Mesendoderm (in vitro differentiated cells): ENCODE data around the gene PRR14L.

Source experiments
- DNase-seq: peaks from one replicate; pipeline ENCODE4 v3.0.0; 2013
- H2AK5ac ChIP-seq: 2 replicates; pipeline ENCODE4 v1.6.1; 2013; ENCODE audit warnings: low read length, inconsistent platforms
- H2BK120ac ChIP-seq: 2 replicates; pipeline ENCODE4 v1.6.1; 2013; ENCODE audit warnings: low read depth, mild to moderate bottlenecking, low read length, moderate library complexity, mixed read lengths
- H2BK15ac ChIP-seq: replicated peaks from 2 replicates; pipeline ENCODE4 v1.6.1; 2013; ENCODE audit warnings: low read depth, mild to moderate bottlenecking, moderate library complexity
- H2BK5ac ChIP-seq: 2 replicates; pipeline ENCODE4 v1.6.1; 2013; ENCODE audit warnings: low read length, inconsistent platforms
- H3K18ac ChIP-seq: 2 replicates; pipeline ENCODE4 v1.6.1; 2013; ENCODE audit warnings: mild to moderate bottlenecking, low read length, mixed read lengths
- H3K23ac ChIP-seq: one replicate; pipeline ENCODE4 v1.6.1; 2013; ENCODE audit warnings: low read length
- H3K27ac ChIP-seq: 2 replicates; pipeline ENCODE4 v1.5.1; 2013; ENCODE audit warnings: low read depth, mild to moderate bottlenecking, inconsistent platforms, low read length, moderate library complexity
- H3K27me3 ChIP-seq: 2 replicates; pipeline ENCODE4 v1.6.1; 2013; ENCODE audit warnings: low read length, control low read depth, mild to moderate bottlenecking, inconsistent platforms; ENCODE audit not compliant: insufficient read depth, poor library complexity
- H3K36me3 ChIP-seq: 2 replicates; pipeline ENCODE4 v1.6.1; 2013; ENCODE audit warnings: low read length, inconsistent platforms; ENCODE audit not compliant: control insufficient read depth, insufficient read depth
- H3K4ac ChIP-seq: one replicate; pipeline ENCODE4 v1.6.1; 2013; ENCODE audit warnings: low read depth, mild to moderate bottlenecking, low read length, moderate library complexity
- H3K4me1 ChIP-seq: 2 replicates; pipeline ENCODE4 v1.6.1; 2013; ENCODE audit warnings: low read depth, low read length, inconsistent platforms; ENCODE audit not compliant: control insufficient read depth
- H3K4me2 ChIP-seq: 2 replicates; pipeline ENCODE4 v1.6.1; 2013; ENCODE audit warnings: low read length
- H3K4me3 ChIP-seq: 2 replicates; pipeline ENCODE4 v1.5.1; 2013; ENCODE audit warnings: mild to moderate bottlenecking, low read length
- H3K56ac ChIP-seq: one replicate; pipeline ENCODE4 v1.6.1; 2013; ENCODE audit warnings: low read length
- H3K79me1 ChIP-seq: 2 replicates; pipeline ENCODE4 v1.6.1; 2013; ENCODE audit warnings: low read length, inconsistent platforms
- H3K79me2 ChIP-seq: 2 replicates; pipeline ENCODE4 v1.6.1; 2013; ENCODE audit warnings: mild to moderate bottlenecking, low read length; ENCODE audit not compliant: control insufficient read depth, insufficient read depth
- H3K9ac ChIP-seq: 2 replicates; pipeline ENCODE4 v1.6.1; 2013; ENCODE audit warnings: low read length, inconsistent platforms
- H4K5ac ChIP-seq: one replicate; pipeline ENCODE4 v1.6.1; 2013; ENCODE audit warnings: low read length
- H4K8ac ChIP-seq: one replicate; pipeline ENCODE4 v1.6.1; 2013; ENCODE audit warnings: low read depth, mild to moderate bottlenecking, control low read depth, low read length, moderate library complexity
- WGBS: extraction: QIAGEN DNeasy Blood & Tissue Kit; methylation state at CpG from one replicate; pipeline ENCODE4 v1.1.7; 2013; ENCODE audit warnings: low lambda C conversion rate, missing lambda C conversion rate; ENCODE audit not compliant: insufficient coverage; ENCODE audit errors: extremely low coverage; 5-methylcytosine and 5-hydroxymethylcytosine counted together

PRR14L gene

GRCh38 chr22:31683181-31684105 lies 66.5 kb downstream of the PRR14L start:
- Histone ChIP-seq H2AK5ac (no peak overlapping the region), H3K4ac (no peak overlapping the region), H2BK5ac (no peak overlapping the region), H2BK15ac (no peak overlapping the region), H3K4me3 (no peak overlapping the region), H3K27me3 (no peaks in the 10 kb centered on the region), H3K79me1 (no peaks in the 10 kb centered on the region), H3K56ac (no peak overlapping the region), H3K9ac (no peak overlapping the region), H3K79me2 (no peaks in the 10 kb centered on the region), H4K5ac (no peak overlapping the region), H2BK120ac (no peak overlapping the region), H3K4me2 (no peak overlapping the region), H3K27ac (no peak overlapping the region), H3K23ac (no peak overlapping the region), H4K8ac (no peak overlapping the region), H3K36me3 (peaks cover 1% of the 10 kb centered on the region), H3K4me1 (no peaks in the 10 kb centered on the region), H3K18ac (no peak overlapping the region)
- DNase-seq, result no peak
- WGBS, result no CpG with 5 or more reads among the region's 13 CpGs

- Histone ChIP-seq H3K4ac (no peak overlapping the region), H3K79me1 (no peaks in the 10 kb centered on the region)
Observed at GRCh38 chr22:31682751-31683150, 67.2 kb downstream of the PRR14L start.

GRCh38 chr22:31681349-31682345 lies 68.3 kb downstream of the PRR14L start:
- Histone ChIP-seq H4K5ac (no peak overlapping the region), H2BK5ac (no peak overlapping the region), H3K27ac (no peak overlapping the region), H3K4ac (no peak overlapping the region), H3K79me1 (no peaks in the 10 kb centered on the region), H3K18ac (no peak overlapping the region), H3K4me1 (no peaks in the 10 kb centered on the region), H2AK5ac (no peak overlapping the region), H3K79me2 (no peaks in the 10 kb centered on the region), H2BK120ac (no peak overlapping the region), H3K9ac (no peak overlapping the region), H2BK15ac (no peak overlapping the region), H3K23ac (no peak overlapping the region), H3K56ac (no peak overlapping the region), H4K8ac (no peak overlapping the region), H3K27me3 (no peaks in the 10 kb centered on the region), H3K4me2 (no peak overlapping the region), H3K4me3 (no peak overlapping the region), H3K36me3 (peaks cover 1% of the 10 kb centered on the region)
- no peak for DNase-seq
- no CpG with 5 or more reads among the region's 17 CpGs for WGBS

More at GRCh38 chr22:31682751-31683150, 67.2 kb downstream of the PRR14L start:
- no peak overlapping the region for H2BK120ac ChIP-seq
- DNase-seq, result no peak
- no peaks in the 10 kb centered on the region for H3K79me2 ChIP-seq
- H2BK15ac ChIP-seq, result no peak overlapping the region
- no peak overlapping the region for H3K9ac ChIP-seq
- no peak overlapping the region for H2AK5ac ChIP-seq
- H4K8ac ChIP-seq, result no peak overlapping the region
- no peak overlapping the region for H3K27ac ChIP-seq
- no peak overlapping the region for H3K18ac ChIP-seq
- H3K36me3 ChIP-seq, result peaks cover 1% of the 10 kb centered on the region
- no peaks in the 10 kb centered on the region for H3K4me1 ChIP-seq
- no peaks in the 10 kb centered on the region for H3K27me3 ChIP-seq
- H3K4me2 ChIP-seq, result no peak overlapping the region
- H2BK5ac ChIP-seq, result no peak overlapping the region
- H3K23ac ChIP-seq, result no peak overlapping the region
- H3K4me3 ChIP-seq, result no peak overlapping the region
- H4K5ac ChIP-seq, result no peak overlapping the region
- WGBS, result no CpG with 5 or more reads among the region's 7 CpGs
- no peak overlapping the region for H3K56ac ChIP-seq

GRCh38 chr22:31680861-31681341 lies 69.0 kb downstream of the PRR14L start:
- no peak overlapping the region for H3K27ac ChIP-seq
- no peak for DNase-seq
- no peaks in the 10 kb centered on the region for H3K79me1 ChIP-seq

GRCh38 chr22:31678748-31679147 lies 71.2 kb downstream of the PRR14L start:
- no peak overlapping the region for H2BK15ac ChIP-seq
- H3K56ac ChIP-seq, result no peak overlapping the region
- no peaks in the 10 kb centered on the region for H3K79me2 ChIP-seq
- no peaks in the 10 kb centered on the region for H3K4me1 ChIP-seq
- no CpG with 5 or more reads among the region's 7 CpGs for WGBS
- H3K79me1 ChIP-seq, result no peaks in the 10 kb centered on the region
- H3K18ac ChIP-seq, result no peak overlapping the region
- no peak overlapping the region for H3K23ac ChIP-seq
- H3K36me3 ChIP-seq, result peaks cover 1% of the 10 kb centered on the region
- H2BK120ac ChIP-seq, result no peak overlapping the region
- H2BK5ac ChIP-seq, result no peak overlapping the region
- H3K4me3 ChIP-seq, result no peak overlapping the region
- H3K9ac ChIP-seq, result no peak overlapping the region
- H2AK5ac ChIP-seq, result no peak overlapping the region
- H4K5ac ChIP-seq, result no peak overlapping the region
- no peaks in the 10 kb centered on the region for H3K27me3 ChIP-seq
- H3K4me2 ChIP-seq, result no peak overlapping the region
- DNase-seq, result no peak
- H4K8ac ChIP-seq, result no peak overlapping the region
- H3K27ac ChIP-seq, result no peak overlapping the region
- H3K4ac ChIP-seq, result no peak overlapping the region

More at GRCh38 chr22:31680861-31681341, 69.0 kb downstream of the PRR14L start:
- Histone ChIP-seq H2BK15ac (no peak overlapping the region), H3K27me3 (no peaks in the 10 kb centered on the region), H3K36me3 (peaks cover 1% of the 10 kb centered on the region), H3K9ac (no peak overlapping the region), H2BK5ac (no peak overlapping the region), H4K8ac (no peak overlapping the region), H3K4ac (no peak overlapping the region), H3K56ac (no peak overlapping the region), H4K5ac (no peak overlapping the region), H3K18ac (no peak overlapping the region), H3K4me2 (no peak overlapping the region), H3K79me2 (no peaks in the 10 kb centered on the region), H2BK120ac (no peak overlapping the region), H2AK5ac (no peak overlapping the region), H3K23ac (no peak overlapping the region), H3K4me1 (no peaks in the 10 kb centered on the region), H3K4me3 (no peak overlapping the region)
- no CpG with 5 or more reads among the region's 9 CpGs for WGBS
